ENCODE measurements around the gene KATNAL2.

DNA sequence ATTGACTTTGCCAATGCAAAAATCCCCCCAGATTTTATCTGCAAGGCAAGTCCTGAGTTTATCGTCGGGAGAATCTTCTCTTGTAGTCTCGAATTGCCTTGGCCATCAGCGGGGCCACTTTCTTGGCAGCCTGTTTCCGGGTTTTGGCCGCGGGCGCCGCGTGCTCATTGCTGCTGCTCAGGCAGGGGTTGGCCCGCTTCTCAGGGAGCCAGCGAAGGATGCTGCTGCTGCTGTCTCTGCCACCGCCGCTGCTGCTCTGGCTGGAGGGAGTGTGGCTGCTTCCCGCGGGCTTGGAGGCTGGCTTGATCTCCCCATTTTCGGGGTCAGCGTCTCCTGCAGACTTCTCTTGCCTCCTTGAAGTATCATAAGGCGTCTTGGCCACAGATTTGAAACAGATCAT, 115.5 kb downstream of the KATNAL2 start:
- TF ChIP-seq, protein P1, sequence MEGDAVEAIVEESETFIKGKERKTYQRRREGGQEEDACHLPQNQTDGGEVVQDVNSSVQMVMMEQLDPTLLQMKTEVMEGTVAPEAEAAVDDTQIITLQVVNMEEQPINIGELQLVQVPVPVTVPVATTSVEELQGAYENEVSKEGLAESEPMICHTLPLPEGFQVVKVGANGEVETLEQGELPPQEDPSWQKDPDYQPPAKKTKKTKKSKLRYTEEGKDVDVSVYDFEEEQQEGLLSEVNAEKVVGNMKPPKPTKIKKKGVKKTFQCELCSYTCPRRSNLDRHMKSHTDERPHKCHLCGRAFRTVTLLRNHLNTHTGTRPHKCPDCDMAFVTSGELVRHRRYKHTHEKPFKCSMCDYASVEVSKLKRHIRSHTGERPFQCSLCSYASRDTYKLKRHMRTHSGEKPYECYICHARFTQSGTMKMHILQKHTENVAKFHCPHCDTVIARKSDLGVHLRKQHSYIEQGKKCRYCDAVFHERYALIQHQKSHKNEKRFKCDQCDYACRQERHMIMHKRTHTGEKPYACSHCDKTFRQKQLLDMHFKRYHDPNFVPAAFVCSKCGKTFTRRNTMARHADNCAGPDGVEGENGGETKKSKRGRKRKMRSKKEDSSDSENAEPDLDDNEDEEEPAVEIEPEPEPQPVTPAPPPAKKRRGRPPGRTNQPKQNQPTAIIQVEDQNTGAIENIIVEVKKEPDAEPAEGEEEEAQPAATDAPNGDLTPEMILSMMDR (optimal IDR thresholded peaks at IDR 0.05 in 1 of 3, IDR thresholded peaks at IDR 0.05 in 1 of 3, conservative IDR thresholded peaks at IDR 0.05 in 1 of 3; ENCODE audit: extremely low read depth in 1 of 3, insufficient read depth in 2 of 3, low read length in 3 of 3): no peak
- no peak for TF ChIP-seq EZH2 (IDR thresholded peaks at IDR 0.05; ENCODE audit: low read length)
